Activated T-helper 9 cell treated with anti-CD3 and anti-CD28 coated beads, Interleukin-2, amount 50 U/mL, for 16 hours (primary cell): ENCODE measurements around the gene UNKL.
"Not testable (repeated sequence)": the region's sequence is repeated elsewhere in the genome, so short reads cannot be mapped to it uniquely, and the experiment has no call there.

ENCODE experiments used
- DNase-seq: peaks from one replicate; pipeline ENCODE4 v3.0.0-alpha.2; 2020; ENCODE audit warnings: low read depth

The UNKL gene

DNA sequence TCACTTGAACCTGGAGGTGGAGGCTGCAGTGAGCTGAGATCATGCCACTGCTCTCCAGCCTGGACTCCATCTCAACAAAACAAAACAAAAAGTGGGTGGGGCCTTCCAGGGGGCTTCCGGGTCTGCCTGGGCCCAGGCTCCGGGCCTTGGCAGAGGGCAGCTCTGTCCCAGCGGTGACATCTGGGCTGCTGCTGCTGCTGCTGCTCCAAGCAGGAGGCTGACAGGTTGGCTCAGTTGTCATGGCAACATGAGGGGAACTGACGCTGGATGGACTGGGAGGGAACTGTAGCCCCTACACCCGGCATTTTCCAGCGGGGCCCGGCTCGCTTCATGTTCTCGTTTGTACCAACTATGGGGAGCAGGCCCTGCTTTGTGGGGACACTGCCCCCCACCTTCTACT, 77.0 kb downstream of the UNKL start:
- DNase-seq, result no peak

DNA sequence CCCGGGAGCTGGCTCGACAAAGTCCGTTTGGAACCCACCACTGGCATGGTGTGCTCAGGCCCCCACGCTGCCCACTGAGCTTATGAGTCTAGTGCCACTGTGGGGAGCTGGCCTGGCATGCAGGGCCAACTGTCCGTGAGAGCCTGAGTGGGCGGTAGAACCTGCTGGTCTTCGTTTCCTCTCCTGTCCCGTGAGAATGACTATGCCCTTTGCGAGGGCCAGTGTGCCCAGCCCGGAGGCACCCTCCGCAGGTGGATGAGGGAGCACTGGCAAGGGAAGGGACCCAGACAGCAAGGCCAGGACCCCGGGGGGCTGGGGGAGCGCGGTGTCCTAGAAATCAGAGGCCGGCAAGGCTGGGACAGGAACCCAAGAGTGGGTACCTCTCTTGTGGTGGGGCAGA, 77.9 kb downstream of the UNKL start:
- no peak for DNase-seq

DNA sequence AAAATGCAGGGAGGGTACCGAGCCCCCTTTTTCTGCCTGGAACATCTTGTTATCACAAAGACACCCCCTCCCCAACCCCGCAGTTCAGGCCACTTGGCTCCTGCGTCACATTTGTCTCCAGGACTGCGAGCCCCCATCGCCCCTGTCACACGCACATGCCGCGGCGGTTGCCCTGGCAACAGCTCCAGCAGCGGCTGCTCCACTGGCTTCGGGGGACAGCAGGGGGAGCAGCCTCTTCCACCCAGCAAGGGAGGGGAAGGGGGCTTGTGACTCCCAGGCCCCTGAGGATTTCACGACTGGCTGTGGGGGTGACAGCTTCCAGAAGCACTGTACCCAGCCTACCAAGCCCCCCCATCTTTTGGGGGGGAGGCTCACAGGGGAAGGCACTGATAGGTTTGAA, 78.5 kb downstream of the UNKL start:
- no peak for DNase-seq

DNA sequence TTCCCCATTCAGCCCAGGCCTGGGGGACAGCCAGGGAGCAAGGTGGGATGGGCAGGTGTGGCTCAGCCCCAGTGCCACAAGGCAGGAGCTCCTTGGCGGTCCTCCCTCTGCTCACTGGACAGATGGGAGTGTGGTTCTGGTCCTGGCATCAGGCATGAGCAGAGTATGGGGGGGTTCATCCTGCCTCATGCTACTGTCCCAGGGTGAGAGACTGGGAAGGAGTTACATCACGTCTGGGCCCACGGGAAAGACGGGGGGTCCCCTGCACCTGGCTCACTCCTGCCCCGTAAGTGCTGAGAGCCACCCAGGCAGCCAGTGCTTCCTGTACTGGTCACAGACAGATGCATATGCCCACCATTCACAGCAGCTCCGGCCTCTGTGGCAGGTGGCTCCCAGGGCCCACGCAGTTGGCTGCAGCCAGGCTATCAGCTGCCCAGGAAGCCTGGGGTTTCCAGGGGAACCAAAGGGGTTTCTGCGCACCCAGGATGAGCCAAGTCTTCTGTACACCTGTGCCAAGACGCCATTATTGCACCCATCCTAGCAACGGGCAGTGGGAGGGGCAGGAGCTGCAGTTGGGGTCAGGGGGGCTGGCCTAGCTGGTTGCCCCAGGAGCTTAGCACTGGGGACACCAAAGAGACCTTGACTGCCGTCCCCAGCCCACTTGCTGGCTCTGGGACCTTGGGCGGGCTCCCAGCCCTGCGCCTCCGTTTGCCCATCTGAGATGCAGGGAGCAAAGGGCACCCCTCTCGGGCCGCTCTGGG, 79.1 kb downstream of the UNKL start:
- no peak for DNase-seq

DNA sequence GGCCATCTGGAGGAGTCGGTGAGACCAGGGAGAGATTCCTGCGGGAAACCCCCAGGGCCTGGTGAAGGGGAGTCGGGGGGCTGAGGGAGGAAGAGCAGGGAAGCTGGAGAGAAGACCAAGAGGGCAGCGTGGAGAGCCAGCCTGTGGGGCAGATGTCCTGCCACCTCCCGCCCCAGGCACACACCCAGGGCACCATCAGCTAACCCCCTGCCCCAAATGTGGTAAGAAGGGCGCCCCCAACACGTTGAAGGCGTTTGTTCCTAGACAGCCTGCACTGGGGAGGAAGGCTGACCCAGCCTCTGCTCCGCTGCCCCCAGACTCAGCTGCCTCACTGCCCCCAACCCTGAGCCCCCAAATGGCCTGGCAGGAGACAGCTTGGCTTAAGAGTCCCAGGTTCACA, 79.8 kb downstream of the UNKL start:
- DNase-seq, result no peak

GRCh38 chr16:1333854-1334700, 80.4 kb downstream of the UNKL start:
- no peak for DNase-seq

GRCh38 chr16:1333149-1333812, 81.2 kb downstream of the UNKL start, which contains the start of gene BAIAP3:
Gene BAIAP3 (plus strand): TSS chr16:1333645. CDS start chr16:1338550, 4,905 bp downstream.
- peak; percentile 44 for DNase-seq

DNA sequence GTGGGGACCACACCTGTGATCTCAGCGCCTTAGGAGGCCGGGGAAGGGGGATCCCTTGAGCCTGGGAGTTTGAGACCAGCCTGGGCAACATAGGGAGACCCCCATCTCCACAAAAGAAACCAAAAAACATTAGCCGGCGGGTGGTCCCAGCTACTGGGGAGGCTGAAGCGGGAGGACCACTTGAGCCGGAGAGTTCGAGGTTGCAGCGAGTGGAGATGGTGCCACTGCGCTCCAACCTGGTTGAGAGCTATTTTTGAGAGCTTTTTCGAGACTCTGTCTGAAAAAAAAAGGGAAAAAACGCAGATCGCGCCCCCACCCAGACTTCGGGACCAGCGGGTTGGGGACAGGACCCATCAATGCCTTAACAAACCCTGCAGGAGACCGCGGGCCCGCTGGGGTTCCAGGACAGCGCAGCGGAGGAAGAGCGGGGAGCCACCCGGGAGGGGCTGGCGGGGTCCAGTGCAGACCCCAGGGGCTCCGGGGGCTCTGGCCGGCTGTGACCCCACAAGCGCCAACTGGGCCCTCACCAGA, 81.8 kb downstream of the UNKL start:
- no peak for DNase-seq

DNA sequence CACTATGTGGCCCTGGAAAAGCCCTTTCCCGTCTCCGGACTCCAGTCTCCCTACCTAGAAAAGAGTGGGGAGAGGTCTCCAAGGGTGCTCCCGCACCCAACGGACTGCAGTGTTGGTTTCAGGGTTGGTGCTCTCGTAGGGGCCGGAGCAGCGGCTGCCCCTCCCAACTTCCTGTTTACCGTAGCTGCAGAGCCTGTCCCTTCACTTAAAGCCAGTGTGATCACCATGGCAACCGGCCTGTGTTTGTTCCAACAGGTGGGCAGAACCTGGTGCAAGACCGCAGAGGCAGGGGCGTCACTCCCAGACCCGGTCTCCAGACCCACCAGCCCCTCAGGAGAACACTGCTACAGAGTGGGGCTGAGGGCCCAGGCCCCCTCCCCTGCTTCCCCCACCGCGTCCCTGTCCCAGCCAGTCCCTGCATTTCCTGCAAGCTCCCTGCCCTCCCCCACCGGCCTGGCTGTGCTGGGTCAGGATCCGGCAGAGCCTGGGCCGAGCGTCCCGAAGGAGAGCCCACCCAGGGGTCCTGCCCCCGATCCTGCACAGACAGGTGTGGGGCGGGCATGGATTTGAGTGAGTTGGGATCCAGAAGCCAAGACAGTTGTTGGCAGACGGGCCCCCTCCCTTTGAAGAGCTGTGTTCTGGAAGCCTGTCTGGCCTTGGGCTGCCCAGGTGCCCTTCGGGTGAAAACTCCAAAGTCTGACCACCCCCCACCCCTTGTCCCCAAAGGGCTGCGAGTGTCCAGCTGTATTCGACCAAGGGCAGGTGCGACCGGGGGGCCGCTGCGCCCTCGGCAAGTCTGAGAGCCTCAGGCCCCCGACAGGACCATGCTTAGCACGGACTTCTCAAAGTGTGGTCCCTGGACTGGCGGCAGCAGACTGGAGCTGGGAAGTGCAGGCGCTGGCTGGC, 82.5 kb downstream of the UNKL start:
- DNase-seq, result no peak

DNA sequence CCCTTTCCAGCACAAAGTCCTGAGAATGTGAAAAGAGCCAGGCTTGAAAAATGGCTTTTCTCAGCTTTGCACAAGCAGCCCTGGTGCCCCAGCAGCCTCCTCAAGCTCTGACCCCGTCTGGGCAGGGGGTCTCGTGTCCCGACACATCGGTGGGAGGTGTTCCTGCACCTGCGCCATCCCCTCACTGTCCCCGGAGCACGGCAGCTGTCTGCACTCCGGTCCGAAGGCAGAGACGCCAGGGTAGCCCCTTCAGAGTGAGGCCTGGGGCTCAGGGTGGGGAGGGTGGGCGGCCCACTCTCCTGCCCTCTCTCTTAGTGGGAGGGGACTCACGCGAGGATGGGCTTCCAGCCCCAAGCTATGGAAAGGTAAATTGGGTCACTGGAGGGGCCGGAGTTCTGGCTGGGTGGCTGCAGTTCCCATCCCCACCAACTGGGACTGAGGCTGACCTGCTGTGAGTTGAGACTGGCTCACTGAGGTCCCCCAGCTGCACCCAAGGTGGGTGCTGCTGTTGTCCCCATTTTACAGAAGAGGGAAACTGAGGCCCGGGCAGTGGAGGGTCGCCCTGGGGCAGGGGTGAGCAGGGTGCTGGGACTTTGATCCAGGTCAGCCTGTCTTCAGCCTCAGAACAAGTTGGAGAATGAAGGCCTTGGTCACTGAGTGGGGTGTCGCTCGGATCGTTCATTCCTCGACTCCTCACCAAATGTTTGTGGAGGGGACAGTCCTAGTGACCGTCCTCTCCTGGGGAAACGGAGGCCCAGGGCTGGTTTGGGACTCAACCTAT, 83.4 kb downstream of the UNKL start:
- DNase-seq, result no peak

DNA sequence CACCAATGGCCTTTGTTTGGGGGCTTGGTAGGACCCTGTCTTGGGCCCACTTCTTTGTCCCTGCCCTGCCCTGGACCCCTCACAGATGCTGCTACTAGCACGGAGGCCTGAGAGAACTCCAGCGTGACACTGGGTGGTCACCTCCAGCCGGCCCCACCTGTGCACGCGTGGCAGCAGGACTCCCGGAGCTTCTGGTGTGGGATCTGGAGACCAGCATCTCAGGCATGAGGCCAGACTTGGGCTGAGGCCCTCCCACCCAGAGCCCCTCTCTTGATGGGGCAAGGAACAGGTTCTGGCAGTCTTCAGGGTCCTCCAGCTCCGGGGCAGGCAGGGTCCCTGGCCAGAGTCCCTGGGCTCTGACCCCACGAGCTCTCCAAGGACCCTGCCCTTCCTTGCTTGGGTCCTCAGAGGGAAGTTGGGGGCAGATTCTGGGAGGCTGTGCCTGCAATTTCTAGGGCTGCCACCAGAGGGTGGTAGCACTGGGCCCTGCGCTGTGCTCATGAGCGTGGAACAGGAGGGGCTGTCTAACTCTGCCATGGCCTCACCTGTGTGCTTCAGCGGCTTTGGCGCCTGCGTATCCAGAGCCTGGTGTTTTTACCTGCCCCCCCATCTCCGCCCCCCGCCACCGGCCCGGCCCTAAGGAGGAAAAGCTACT, 84.1 kb downstream of the UNKL start:
- no peak for DNase-seq

DNA sequence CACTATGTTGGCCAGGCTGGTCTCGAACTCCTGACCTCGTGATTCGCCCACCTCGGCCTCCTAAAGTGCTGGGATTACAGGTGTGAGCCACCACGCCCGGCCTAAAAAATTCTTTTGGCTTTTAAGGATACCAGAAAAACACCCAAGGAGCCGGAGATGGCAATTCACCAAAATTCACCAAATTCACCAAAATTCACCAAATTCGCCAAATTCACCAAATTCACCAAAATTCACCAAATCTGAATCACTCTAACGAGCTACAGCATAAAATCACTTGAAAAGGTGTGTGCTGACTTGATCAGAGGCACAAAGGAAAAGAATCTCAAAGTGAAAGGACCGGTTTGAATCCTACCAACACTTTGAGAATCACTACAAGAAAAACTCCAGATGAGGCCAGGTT, 85.5 kb downstream of the UNKL start:
- not testable (repeated sequence) for DNase-seq

GRCh38 chr16:1328136-1328535, 86.4 kb downstream of the UNKL start:
- not testable (repeated sequence) for DNase-seq

DNA sequence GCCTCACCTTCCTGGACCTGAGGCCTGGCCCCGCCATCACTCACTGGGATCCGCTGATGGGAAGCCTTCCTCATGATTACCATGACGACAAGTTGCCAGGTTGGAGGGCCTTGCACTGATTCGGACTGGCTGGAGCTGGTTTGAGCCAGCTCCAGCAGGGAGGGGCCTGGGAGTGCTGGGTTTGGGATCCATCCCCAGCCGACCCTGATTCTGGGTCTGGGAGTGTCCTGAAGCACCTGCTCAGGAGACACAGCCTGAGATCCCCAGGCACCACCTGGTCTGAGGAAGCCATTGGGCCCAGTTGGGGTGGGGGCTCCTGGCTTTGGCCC, 86.9 kb downstream of the UNKL start:
- DNase-seq, result no peak

- DNase-seq, result no peak
Measured at GRCh38 chr16:1326946-1327618, 87.4 kb downstream of the UNKL start.

- no peak for DNase-seq
Measured at GRCh38 chr16:1326391-1326790, 88.1 kb downstream of the UNKL start.

GRCh38 chr16:1325673-1326371, 88.7 kb downstream of the UNKL start:
- DNase-seq, result no peak

DNA sequence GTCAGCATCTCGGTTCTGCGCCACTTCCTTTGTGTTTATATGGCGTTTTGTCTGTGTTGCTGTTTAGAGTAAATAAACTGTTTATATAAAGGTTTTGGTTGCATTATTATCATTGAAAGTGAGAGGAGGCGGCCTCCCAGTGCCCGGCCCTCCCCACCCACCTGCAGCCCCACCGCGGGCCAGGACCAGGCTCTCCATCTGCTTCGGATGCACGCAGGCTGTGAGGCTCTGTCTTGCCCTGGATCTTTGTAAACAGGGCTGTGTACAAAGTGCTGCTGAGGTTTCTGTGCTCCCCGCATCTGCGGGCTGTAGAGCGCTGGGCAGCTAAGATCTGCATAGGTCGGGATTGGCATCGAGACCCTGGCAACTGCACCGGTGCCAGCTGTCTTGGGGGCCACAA, 89.2 kb downstream of the UNKL start:
- no peak for DNase-seq

DNA sequence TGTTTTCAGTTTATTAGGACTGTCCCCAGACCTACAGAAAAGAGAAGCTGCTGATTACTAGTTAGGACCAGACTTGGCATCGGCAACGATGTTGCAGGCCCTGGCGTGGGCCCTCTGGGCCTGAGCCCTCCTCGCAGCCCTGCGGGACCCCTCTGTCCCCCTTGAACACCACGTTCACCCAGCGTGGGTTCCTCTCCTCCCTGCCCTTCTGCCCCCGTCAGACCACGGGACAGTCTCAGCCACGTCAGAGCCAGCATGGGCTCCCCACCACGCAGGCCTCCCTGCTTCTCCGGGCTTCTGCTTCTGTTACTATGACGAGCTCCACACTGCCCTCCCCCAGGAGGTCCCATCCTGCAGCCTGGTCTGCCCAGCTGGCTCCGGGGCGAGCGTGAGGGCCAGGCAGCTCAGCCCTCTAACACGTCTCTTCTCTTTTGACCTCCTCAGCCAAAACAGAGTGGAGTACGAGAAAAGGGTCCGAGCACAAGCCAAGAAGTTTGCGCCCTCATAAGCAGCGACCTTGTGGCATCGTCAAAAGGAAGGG, 90.1 kb downstream of the UNKL start:
- DNase-seq, result no peak
